ENCODE data around the gene NKD2.

- TF ChIP-seq CTCF (conservative IDR thresholded peaks at IDR 0.05; ENCODE audit: low read length) (no peak), EZH2phosphoT487 (IDR thresholded peaks at IDR 0.05; ENCODE audit: borderline replicate concordance, low read depth, low read length) (no peak)
Observed at GRCh38 chr5:1054018-1054798, 45.6 kb downstream of the NKD2 start.

Measured in OCI-LY7 (cell line).